Measurements from ENCODE around the gene IFI27.
A peak's percentile ranks its signal among the peaks of the same experiment; 100 is the strongest.

IFI27 gene

DNA sequence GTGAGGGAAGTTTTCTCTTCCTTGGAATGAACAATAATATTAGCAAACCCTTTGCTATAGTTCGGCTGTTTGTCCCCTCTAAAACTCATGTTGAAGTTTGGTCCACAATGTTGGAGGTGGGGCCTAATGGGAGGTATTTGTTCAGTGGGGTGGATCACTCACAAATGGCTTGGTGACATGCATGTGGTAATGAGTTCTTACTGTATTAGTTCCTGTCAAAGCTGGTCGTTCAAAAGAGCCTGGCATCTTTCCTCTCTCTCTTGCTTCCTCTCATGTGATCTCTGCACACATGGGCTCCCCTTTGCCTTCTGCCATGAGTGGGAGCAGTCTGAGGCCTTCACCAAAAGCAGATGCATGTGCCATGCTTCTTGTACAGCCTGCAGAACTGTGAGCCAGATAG is 50.5 kb downstream of the IFI27 start:
- DNase-seq: no peak

DNA sequence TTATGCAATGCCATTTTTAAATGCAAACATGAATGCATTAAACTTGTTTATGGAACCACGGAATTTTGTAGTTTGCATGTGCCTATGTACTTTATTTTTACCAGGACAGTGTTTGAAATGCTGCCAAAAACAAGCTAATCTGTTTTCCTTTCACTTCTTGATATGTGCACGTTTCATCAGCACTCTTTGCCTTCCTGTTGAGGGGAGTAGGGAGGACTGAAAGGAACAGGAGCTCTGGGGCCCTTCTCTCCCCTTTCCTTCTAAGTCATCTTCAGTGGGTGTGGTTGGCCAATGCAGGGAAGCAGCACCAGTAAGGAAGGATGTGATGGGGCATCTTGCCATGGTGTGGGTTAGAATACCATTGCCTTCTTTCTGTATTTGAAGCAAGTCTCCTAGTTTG is 51.4 kb downstream of the IFI27 start:
- DNase-seq: no peak

- DNase-seq: no peak
These were observed 51.9 kb downstream of the IFI27 start for GRCh38 chr14:94162466-94162865.

- peak; percentile 30 for DNase-seq
These were observed 53.3 kb downstream of the IFI27 start for GRCh38 chr14:94163796-94164195.

DNA sequence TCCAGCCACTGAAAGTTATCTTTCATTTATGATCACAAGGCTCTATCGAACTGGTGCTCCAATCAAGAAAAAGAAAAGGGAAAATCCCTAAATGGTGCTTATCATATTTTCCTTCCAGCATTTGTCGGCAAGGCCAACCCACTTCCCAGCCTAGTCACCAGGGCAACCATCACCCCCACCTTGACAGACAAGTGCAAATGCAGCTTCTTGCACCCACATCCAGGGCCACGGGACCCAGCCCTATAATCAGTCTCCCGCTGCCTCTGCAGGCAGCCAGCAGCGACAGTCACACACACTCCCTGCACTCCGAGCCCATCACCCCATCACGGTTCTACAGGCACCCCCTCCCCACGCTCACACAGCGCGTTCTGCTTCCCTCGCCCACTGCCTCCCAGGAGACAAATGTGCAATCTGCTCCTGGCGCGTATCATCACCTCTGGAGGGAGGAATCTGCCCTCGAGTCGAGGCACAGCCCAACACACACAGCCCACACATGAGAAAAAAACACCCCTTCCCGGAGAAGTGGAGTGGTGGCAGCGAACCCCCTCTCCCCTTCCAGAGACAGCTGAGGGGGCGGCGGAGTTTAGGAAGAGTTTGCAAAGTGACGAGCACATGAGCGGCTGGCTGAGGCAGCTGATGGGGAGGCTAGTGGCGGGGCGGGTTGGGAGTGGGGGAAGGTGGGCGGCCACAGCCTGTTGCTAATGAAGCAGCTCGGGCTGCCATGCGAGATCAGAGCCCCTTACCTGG is 54.3 kb downstream of the IFI27 start:
- DNase-seq: peak; percentile 91

DNA sequence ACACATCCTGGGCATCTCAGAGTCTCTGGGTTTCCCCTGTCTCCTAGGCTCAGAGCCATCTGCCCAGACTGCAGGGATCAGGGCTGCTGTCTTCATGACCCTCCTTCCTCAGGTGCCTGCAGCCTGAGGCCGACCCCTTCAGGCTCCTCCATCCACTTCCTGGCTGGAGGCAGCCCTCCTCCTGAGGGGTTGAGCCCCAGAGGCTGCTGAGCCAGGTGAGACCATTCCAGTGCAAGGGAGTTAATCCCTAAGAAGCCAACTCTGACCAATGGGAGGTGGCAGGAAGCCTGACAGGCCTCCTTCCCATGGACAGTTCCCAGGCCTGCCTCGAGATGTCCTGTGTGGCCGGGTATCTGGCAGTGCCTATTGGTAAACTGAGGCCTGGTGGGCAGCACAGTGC is 55.2 kb downstream of the IFI27 start:
- DNase-seq: no peak
